OCI-LY7 (cell line): ENCODE measurements around the gene ST6GALNAC6. TPM values are rescaled to one million over a fixed set of nuclear protein-coding genes. Genes with fewer than 3 reads are reported as not detected.

ENCODE experiments used
- BruUV-seq: library from RNA; stranded (reverse); fragments of 400-500 nt; replicated peaks from 2 replicates; lab custom pipeline; 2021; lab: Mats Ljungman, UMichigan
- CTCF ChIA-PET: fragments of 300-600 bp; sonication (Branson Sonifier 250); formaldehyde crosslinking; loops from one replicate; lab custom pipeline; 2022; ENCODE audit warnings: antibody characterized with exemption; ENCODE audit not compliant: unreplicated experiment; lab: Charles Lee
- POLR2A ChIA-PET: fragments of 300-600 bp; sonication (Branson Sonifier 250); formaldehyde crosslinking; loops from one replicate; lab custom pipeline; 2022; ENCODE audit warnings: antibody characterized with exemption; lab: Charles Lee
- DNase-seq: peaks from one replicate; pipeline ENCODE4 v3.0.0-alpha.2; 2015; ENCODE audit warnings: low spot score
- H2AFZ ChIP-seq: fragments of 200-600 bp; sonication (generic), shearing (Covaris generic); 2 replicates; pipeline ENCODE4 v1.6.1; 2014; ENCODE audit warnings: mild to moderate bottlenecking, antibody characterized with exemption, low read length, moderate library complexity
- H3K27ac ChIP-seq: fragments of 200-600 bp; sonication (generic); 2 replicates; pipeline ENCODE4 v1.5.1; 2014; ENCODE audit warnings: mixed run types, low read depth, mild to moderate bottlenecking, moderate library complexity, low read length, inconsistent platforms; ENCODE audit not compliant: poor library complexity, severe bottlenecking
- H3K36me3 ChIP-seq: fragments of 200-600 bp; sonication (generic); 2 replicates; pipeline ENCODE4 v1.6.1; 2014; ENCODE audit warnings: mild to moderate bottlenecking, antibody characterized with exemption, low read length, moderate library complexity, mixed read lengths; ENCODE audit not compliant: insufficient read depth
- H3K4me1 ChIP-seq: fragments of 200-600 bp; sonication (generic); 2 replicates; pipeline ENCODE4 v1.5.1; 2014; ENCODE audit warnings: mild to moderate bottlenecking, low read length; ENCODE audit not compliant: insufficient read depth, poor library complexity, severe bottlenecking
- H3K4me2 ChIP-seq: fragments of 200-600 bp; sonication (generic); 2 replicates; pipeline ENCODE4 v1.6.1; 2014; ENCODE audit warnings: mild to moderate bottlenecking, low read length
- H3K4me3 ChIP-seq: fragments of 200-600 bp; sonication (generic); 2 replicates; pipeline ENCODE4 v1.5.1; 2014; ENCODE audit warnings: mild to moderate bottlenecking, low read depth, low read length; ENCODE audit not compliant: poor library complexity, severe bottlenecking
- H3K79me2 ChIP-seq: fragments of 200-600 bp; sonication (generic); 2 replicates; pipeline ENCODE4 v1.6.1; 2016; ENCODE audit warnings: low read depth, mild to moderate bottlenecking, low read length, moderate library complexity, mixed read lengths; ENCODE audit not compliant: insufficient read depth
- H3K9me2 ChIP-seq: fragments of 200-600 bp; sonication (generic); 2 replicates; pipeline ENCODE4 v1.6.1; 2016; ENCODE audit warnings: mild to moderate bottlenecking, low read length, mixed read lengths; ENCODE audit not compliant: insufficient read depth
- H3K9me3 ChIP-seq: fragments of 200-600 bp; sonication (generic); 2 replicates; pipeline ENCODE4 v1.6.1; 2014; ENCODE audit warnings: mild to moderate bottlenecking, mixed run types, low read length, mixed read lengths
- H4K20me1 ChIP-seq: fragments of 200-600 bp; sonication (generic); 2 replicates; pipeline ENCODE4 v1.6.1; 2014; ENCODE audit warnings: mild to moderate bottlenecking, antibody characterized with exemption, low read length, moderate library complexity, mixed read lengths; ENCODE audit not compliant: insufficient read depth
- EZH2phosphoT487 ChIP-seq: fragments of 200-600 bp; sonication (generic); IDR thresholded peaks from 2 replicates; pipeline ENCODE4 v1.6.1; 2018; ENCODE audit warnings: low read depth, borderline replicate concordance, mild to moderate bottlenecking, mixed run types, antibody characterized with exemption, low read length, moderate library complexity, mixed read lengths
- intact Hi-C: fragments of 100-400 bp; cut with micrococcal nuclease; formaldehyde crosslinking; loops from one replicate; pipeline ENCODE4 v1.10.0; 2022; ENCODE audit not compliant: unreplicated experiment
- microRNA-seq: library from miRNA; unstranded; fragments of <30 nt; microRNA quantifications from one replicate; pipeline ENCODE4 v1.2.0, GENCODE V29; 2022; ENCODE audit warnings: borderline replicate concordance
- small RNA-seq: library from RNA; depleted of rRNA; stranded (forward); fragments of <200 nt; gene quantifications from one replicate; pipeline ENCODE3, GENCODE V24; 2014
- total RNA-seq, 2 experiments: library from RNA; depleted of rRNA in 1 of 2; stranded (reverse); fragments of >200 nt in 1 of 2; shearing (Covaris generic) in 1 of 2; gene quantifications; 2 replicates each; pipeline ENCODE4 v1.2.3, GENCODE V29; 2014 to 2022
- TF ChIP-seq, protein P1 (sequence below): fragments of 200-600 bp; sonication (generic); conservative IDR thresholded peaks from 2 replicates; pipeline ENCODE4 v1.5.1; 2014; ENCODE audit warnings: mild to moderate bottlenecking, antibody characterized with exemption, low read length, moderate library complexity, mixed read lengths

The ST6GALNAC6 gene
- total RNA-seq, 2 experiments from 2014 or later = 43.7 to 51.3 TPM

DNA sequence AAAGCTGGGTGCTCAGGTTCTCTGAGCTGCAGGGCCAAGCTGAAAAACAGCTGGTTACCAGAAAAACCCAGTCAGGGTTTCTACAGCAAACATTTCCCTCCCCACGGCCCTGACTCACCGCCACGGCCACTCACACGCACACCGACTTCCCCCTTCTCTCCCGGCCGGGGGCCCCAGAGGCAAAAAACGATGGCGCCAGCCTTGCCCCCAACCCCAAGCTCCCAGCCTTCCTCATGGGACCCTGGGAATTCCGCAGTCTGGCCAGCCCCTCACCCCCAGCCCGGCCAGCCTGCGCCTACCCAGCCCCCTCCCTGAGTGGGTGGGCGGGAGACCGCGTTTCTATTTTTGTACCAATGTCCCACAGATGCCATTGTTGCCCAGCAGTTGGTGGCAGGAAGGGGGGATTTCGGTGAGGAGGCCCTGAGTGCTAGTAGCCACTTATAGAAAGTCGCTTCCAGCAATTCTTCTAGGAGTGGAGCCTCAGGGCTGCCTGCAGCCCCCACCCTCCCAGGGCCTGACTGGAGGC is 63.3 kb downstream of the ST6GALNAC6 start:
- Histone ChIP-seq H3K27ac (no peak overlapping the region), H3K36me3 (no peaks in the 10 kb centered on the region), H3K4me1 (peaks cover 11% of the 10 kb centered on the region), H3K9me2 (no peaks in the 10 kb centered on the region), H3K79me2 (no peaks in the 10 kb centered on the region), H3K4me2 (no peak overlapping the region), H2AFZ (no peak overlapping the region), H3K9me3 (no peaks in the 10 kb centered on the region), H3K4me3 (no peak overlapping the region), H4K20me1 (no peaks in the 10 kb centered on the region)
- DNase-seq = no peak
- ChIA-PET POLR2A (interaction anchor here (0.6 kb wide), 2 partner anchors 38 to 143 kb away, joined by 3 read pairs; no protein-coding TSS in a partner anchor), CTCF (no interaction called here)
- BruUV-seq = no TSS peak
- TF ChIP-seq, protein P1, sequence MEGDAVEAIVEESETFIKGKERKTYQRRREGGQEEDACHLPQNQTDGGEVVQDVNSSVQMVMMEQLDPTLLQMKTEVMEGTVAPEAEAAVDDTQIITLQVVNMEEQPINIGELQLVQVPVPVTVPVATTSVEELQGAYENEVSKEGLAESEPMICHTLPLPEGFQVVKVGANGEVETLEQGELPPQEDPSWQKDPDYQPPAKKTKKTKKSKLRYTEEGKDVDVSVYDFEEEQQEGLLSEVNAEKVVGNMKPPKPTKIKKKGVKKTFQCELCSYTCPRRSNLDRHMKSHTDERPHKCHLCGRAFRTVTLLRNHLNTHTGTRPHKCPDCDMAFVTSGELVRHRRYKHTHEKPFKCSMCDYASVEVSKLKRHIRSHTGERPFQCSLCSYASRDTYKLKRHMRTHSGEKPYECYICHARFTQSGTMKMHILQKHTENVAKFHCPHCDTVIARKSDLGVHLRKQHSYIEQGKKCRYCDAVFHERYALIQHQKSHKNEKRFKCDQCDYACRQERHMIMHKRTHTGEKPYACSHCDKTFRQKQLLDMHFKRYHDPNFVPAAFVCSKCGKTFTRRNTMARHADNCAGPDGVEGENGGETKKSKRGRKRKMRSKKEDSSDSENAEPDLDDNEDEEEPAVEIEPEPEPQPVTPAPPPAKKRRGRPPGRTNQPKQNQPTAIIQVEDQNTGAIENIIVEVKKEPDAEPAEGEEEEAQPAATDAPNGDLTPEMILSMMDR = no peak
- TF ChIP-seq EZH2phosphoT487 = no peak
- intact Hi-C loops = no loop called here

Small RNAs within 50 kb of the gene (microRNA-seq; reads per million reads assigned to microRNA genes)
- not detected for gene MIR4672

Small RNAs within 50 kb of the gene (small RNA-seq; reads per million reads assigned to genes)
- gene MIR4672 (not detected), gene RNA5SP296 (not detected)

Other genes with a start within 250 kb of the ST6GALNAC6 start
- gene CFAP157, start 192.6 kb downstream of the ST6GALNAC6 start, total RNA-seq (2014; rRNA removed; shearing (Covaris generic)) = 0.22 TPM in 1 of 2 replicates, not detected in the other
- 0.13 TPM in 1 of 2 replicates, not detected in the other for gene CFAP157, start 192.6 kb downstream of the ST6GALNAC6 start, total RNA-seq (2022)
- gene PTRH1, start 183.9 kb downstream of the ST6GALNAC6 start, total RNA-seq (2014; rRNA removed; shearing (Covaris generic)) = 11.1 and 12.4 TPM in 2 replicates
- 8.9 and 10.2 TPM in 2 replicates for gene PTRH1, start 183.9 kb downstream of the ST6GALNAC6 start, total RNA-seq (2022)
- gene TTC16, start 183.5 kb downstream of the ST6GALNAC6 start, total RNA-seq (2014; rRNA removed; shearing (Covaris generic)) = not detected in 2 replicates
- not detected in 2 replicates for gene TTC16, start 183.5 kb downstream of the ST6GALNAC6 start, total RNA-seq (2022)
- 8.9 and 13.9 TPM in 2 replicates for gene TOR2A, start 164.3 kb downstream of the ST6GALNAC6 start, total RNA-seq (2014; rRNA removed; shearing (Covaris generic))
- gene TOR2A, start 164.3 kb downstream of the ST6GALNAC6 start, total RNA-seq (2022) = 17.9 and 21.6 TPM in 2 replicates
- 38.5 and 40.0 TPM in 2 replicates for gene SH2D3C, start 120.9 kb downstream of the ST6GALNAC6 start, total RNA-seq (2014; rRNA removed; shearing (Covaris generic))
- 39.1 and 45.7 TPM in 2 replicates for gene SH2D3C, start 120.9 kb downstream of the ST6GALNAC6 start, total RNA-seq (2022)
- gene CDK9, start 113.6 kb downstream of the ST6GALNAC6 start, total RNA-seq (2014; rRNA removed; shearing (Covaris generic)) = 69.8 and 80.0 TPM in 2 replicates
- gene CDK9, start 113.6 kb downstream of the ST6GALNAC6 start, total RNA-seq (2022) = 123 and 136 TPM in 2 replicates
- 136 and 147 TPM in 2 replicates for gene FPGS, start 96.7 kb downstream of the ST6GALNAC6 start, total RNA-seq (2014; rRNA removed; shearing (Covaris generic))
- gene FPGS, start 96.7 kb downstream of the ST6GALNAC6 start, total RNA-seq (2022) = 132 and 165 TPM in 2 replicates
- not detected in 2 replicates for gene ENG, start 44.9 kb downstream of the ST6GALNAC6 start, total RNA-seq (2014; rRNA removed; shearing (Covaris generic))
- not detected in 2 replicates for gene ENG, start 44.9 kb downstream of the ST6GALNAC6 start, total RNA-seq (2022)
- gene AK1, start 21.9 kb downstream of the ST6GALNAC6 start, total RNA-seq (2014; rRNA removed; shearing (Covaris generic)) = 10.7 and 19.5 TPM in 2 replicates
- 21.6 and 22.6 TPM in 2 replicates for gene AK1, start 21.9 kb downstream of the ST6GALNAC6 start, total RNA-seq (2022)
- 112 and 180 TPM in 2 replicates for gene ST6GALNAC4, start 17.4 kb upstream of the ST6GALNAC6 start, total RNA-seq (2014; rRNA removed; shearing (Covaris generic))
- gene ST6GALNAC4, start 17.4 kb upstream of the ST6GALNAC6 start, total RNA-seq (2022) = 118 and 125 TPM in 2 replicates
- 0.59 and 0.95 TPM in 2 replicates for gene PIP5KL1, start 31.2 kb upstream of the ST6GALNAC6 start, total RNA-seq (2014; rRNA removed; shearing (Covaris generic))
- 4.4 and 4.6 TPM in 2 replicates for gene PIP5KL1, start 31.2 kb upstream of the ST6GALNAC6 start, total RNA-seq (2022)
- gene DPM2, start 38.3 kb upstream of the ST6GALNAC6 start, total RNA-seq (2014; rRNA removed; shearing (Covaris generic)) = 31.6 and 49.7 TPM in 2 replicates
- gene DPM2, start 38.3 kb upstream of the ST6GALNAC6 start, total RNA-seq (2022) = 47.7 and 50.7 TPM in 2 replicates
- gene EEIG1, start 81.4 kb upstream of the ST6GALNAC6 start, total RNA-seq (2014; rRNA removed; shearing (Covaris generic)) = 25.8 and 34.7 TPM in 2 replicates
- 60.1 and 69.1 TPM in 2 replicates for gene EEIG1, start 81.4 kb upstream of the ST6GALNAC6 start, total RNA-seq (2022)
- 8.6 TPM in 2 replicates for gene NAIF1, start 167.7 kb upstream of the ST6GALNAC6 start, total RNA-seq (2014; rRNA removed; shearing (Covaris generic))
- 14.8 and 14.9 TPM in 2 replicates for gene NAIF1, start 167.7 kb upstream of the ST6GALNAC6 start, total RNA-seq (2022)
- gene SLC25A25, start 168.6 kb upstream of the ST6GALNAC6 start, total RNA-seq (2014; rRNA removed; shearing (Covaris generic)) = 21.4 and 23.7 TPM in 2 replicates
- 17.6 and 20.2 TPM in 2 replicates for gene SLC25A25, start 168.6 kb upstream of the ST6GALNAC6 start, total RNA-seq (2022)
- 67.4 and 68.1 TPM in 2 replicates for gene PTGES2, start 228.1 kb upstream of the ST6GALNAC6 start, total RNA-seq (2014; rRNA removed; shearing (Covaris generic))
- 59.2 and 76.3 TPM in 2 replicates for gene PTGES2, start 228.1 kb upstream of the ST6GALNAC6 start, total RNA-seq (2022)
- not detected in 2 replicates for gene LCN2, start 249.8 kb upstream of the ST6GALNAC6 start, total RNA-seq (2014; rRNA removed; shearing (Covaris generic))
- not detected in 2 replicates for gene LCN2, start 249.8 kb upstream of the ST6GALNAC6 start, total RNA-seq (2022)